K562 (cell line): Measurements from ENCODE around the gene ABCB7. TPM values are rescaled to one million over a fixed set of nuclear protein-coding genes. Genes with fewer than 3 reads are reported as not detected.

Experiments
- ATAC-seq: fragments of 200-7000 bp; cut with Tn5 transposase; 3 replicates; pipeline ENCODE4 v1.9.1; 2020; ENCODE audit warnings: moderate library complexity
- BruUV-seq: library from RNA; stranded (reverse); fragments of 400-500 nt; replicated peaks from 2 replicates; lab custom pipeline; 2021; lab: Mats Ljungman, UMichigan
- CTCF ChIA-PET: fragments of 300-600 bp; formaldehyde crosslinking; extraction: SDS; loops from one replicate; lab custom pipeline; 2021; ENCODE audit warnings: low intra/inter-chr PET ratio; lab: Yijun Ruan, JAX
- POLR2A ChIA-PET: fragments of 300-600, 350-650 bp; sonication (Branson Sonifier 250); formaldehyde crosslinking; extraction: SDS; loops from one replicate; lab custom pipeline; 2021; ENCODE audit warnings: antibody characterized with exemption, inconsistent platforms; lab: Yijun Ruan, JAX
- DNase-seq, 4 experiments: peaks; one replicate each; pipeline versions ENCODE4 v3.0.0 to v3.0.0-alpha.2; 2011 to 2018; ENCODE audit warnings: low spot score in 3 of 4, mixed read lengths in 3 of 4; ENCODE audit errors: extremely low read depth in 1 of 4
- FAIRE-seq: peaks from 2 replicates; lab custom pipeline; 2011; peaks lifted over from hg19 to GRCh38; lab: Jason Lieb, UNC
- H2AFZ ChIP-seq: 2 replicates; pipeline ENCODE4 v1.6.0; 2011; ENCODE audit warnings: low read depth, low read length, control low read depth, inconsistent platforms
- H3K27ac ChIP-seq: fragments of 200-600 bp; 3 replicates; pipeline ENCODE4 v1.8.0; 2011; ENCODE audit warnings: low read depth, mild to moderate bottlenecking, control low read depth, inconsistent platforms, low read length, moderate library complexity, mixed read lengths; ENCODE audit errors: extremely low read depth
- H3K27me3 ChIP-seq, 2 experiments: fragments of 300-600 bp in 1 of 2; 2 replicates in 1 of 2; 3 replicates in 1 of 2; pipeline versions ENCODE4 v1.6.0 to v1.8.0; 2011; ENCODE audit warnings: inconsistent platforms in 2 of 2, low read length in 2 of 2, mild to moderate bottlenecking in 1 of 2, mixed read lengths in 1 of 2, moderate library complexity in 1 of 2; ENCODE audit not compliant: control insufficient read depth in 2 of 2, insufficient read depth in 2 of 2
- H3K36me3 ChIP-seq: fragments of 300-600 bp; 3 replicates; pipeline ENCODE4 v1.8.0; 2011; ENCODE audit warnings: mild to moderate bottlenecking, low read length, inconsistent platforms; ENCODE audit not compliant: control insufficient read depth, insufficient read depth
- H3K4me1 ChIP-seq, 2 experiments: fragments of 200-600 bp in 1 of 2; replicated peaks in 1 of 2; 2 replicates in 1 of 2; 3 replicates in 1 of 2; pipeline versions ENCODE4 v1.5.1 to v1.8.0; 2011; ENCODE audit warnings: inconsistent platforms in 2 of 2, low read length in 2 of 2, mild to moderate bottlenecking in 1 of 2, mixed read lengths in 1 of 2, moderate library complexity in 1 of 2; ENCODE audit not compliant: control insufficient read depth in 2 of 2, insufficient read depth in 2 of 2
- H3K4me2 ChIP-seq: 2 replicates; pipeline ENCODE4 v1.6.1; 2011; ENCODE audit warnings: low read length, control low read depth, inconsistent platforms, mixed read lengths; ENCODE audit not compliant: insufficient read depth
- H3K4me3 ChIP-seq: fragments of 200-600 bp; sonication (generic), shearing (Covaris generic); 2 replicates; pipeline ENCODE4 v1.5.1; 2016; ENCODE audit warnings: control low read depth, inconsistent platforms
- H3K79me2 ChIP-seq: fragments of 200-600 bp; 3 replicates; pipeline ENCODE4 v1.8.0; 2011; ENCODE audit warnings: low read length, inconsistent platforms; ENCODE audit not compliant: control insufficient read depth, insufficient read depth
- H3K9ac ChIP-seq, 2 experiments: 2 replicates each; pipeline versions ENCODE4 v1.6.0 to v1.6.1; 2011; ENCODE audit warnings: low read depth in 2 of 2, low read length in 2 of 2, control low read depth in 1 of 2, inconsistent platforms in 1 of 2, mild to moderate bottlenecking in 1 of 2, mixed read lengths in 1 of 2; ENCODE audit not compliant: insufficient read depth in 1 of 2
- H3K9me1 ChIP-seq: one replicate; pipeline ENCODE4 v1.6.0; 2011; ENCODE audit warnings: inconsistent platforms, mild to moderate bottlenecking, low read length, moderate library complexity; ENCODE audit not compliant: control insufficient read depth, insufficient read depth
- H3K9me3 ChIP-seq: replicated peaks from 2 replicates; pipeline ENCODE4 v1.5.1; 2011; ENCODE audit warnings: low read depth, low read length, inconsistent platforms; ENCODE audit not compliant: control insufficient read depth, insufficient read depth
- H4K20me1 ChIP-seq: replicated peaks from 2 replicates; pipeline ENCODE4 v1.6.1; 2011; ENCODE audit warnings: low read length, inconsistent platforms, mixed read lengths; ENCODE audit not compliant: control insufficient read depth, insufficient read depth
- CEBPG ChIP-seq, 3 experiments: fragments of 200-800 bp in 1 of 3; sonication (Bioruptor generic) in 1 of 3; sonication (generic) in 1 of 3; formaldehyde crosslinking in 1 of 3; IDR thresholded peaks in 2 of 3; conservative IDR thresholded peaks in 1 of 3; 2 replicates each; pipeline versions ENCODE4 v1.6.1 to v1.8.0; 2016 to 2022; ENCODE audit warnings: missing compliant biosample characterization in 2 of 3, missing genetic modification characterization in 2 of 3, mild to moderate bottlenecking in 1 of 3, missing genetic modification reagents in 1 of 3
- ESRRA ChIP-seq: fragments of 450-650 bp; IDR thresholded peaks from 2 replicates; pipeline ENCODE4 v1.6.1; 2014; ENCODE audit warnings: low read depth, mild to moderate bottlenecking, moderate library complexity, borderline replicate concordance
- HDAC2 ChIP-seq: fragments of 450-650 bp; IDR thresholded peaks from 2 replicates; pipeline ENCODE4 v1.6.1; 2016; ENCODE audit warnings: mild to moderate bottlenecking
- RBFOX2 ChIP-seq: fragments of 200-400 bp; formaldehyde crosslinking; IDR thresholded peaks from 2 replicates; pipeline ENCODE4 v1.6.1; 2017; ENCODE audit warnings: low read depth, mild to moderate bottlenecking, low read length, moderate library complexity
- ZFP30 ChIP-seq: fragments of 250-450 bp; sonication (Bioruptor Pico); IDR thresholded peaks from 2 replicates; pipeline ENCODE4 v1.8.0; 2022; ENCODE audit warnings: moderate library complexity, mild to moderate bottlenecking, inconsistent platforms, borderline replicate concordance
- ZNF140 ChIP-seq: fragments of 250-450 bp; sonication (Bioruptor Pico); IDR thresholded peaks from 2 replicates; pipeline ENCODE4 v1.8.0; 2021; ENCODE audit warnings: moderate library complexity, mild to moderate bottlenecking, inconsistent platforms
- ZNF212 ChIP-seq: fragments of 450-650 bp; formaldehyde crosslinking; IDR thresholded peaks from 2 replicates; pipeline ENCODE4 v1.4.0; 2020; ENCODE audit warnings: mild to moderate bottlenecking
- ZNF507 ChIP-seq: conservative IDR thresholded peaks from 2 replicates; pipeline ENCODE4 v1.6.1; 2017; ENCODE audit warnings: missing genetic modification characterization, missing compliant biosample characterization
- WGBS: fragments of 100-300 bp; shearing (Covaris generic); methylation state at CpG from one replicate; pipeline ENCODE4 v1.1.6; 2016; ENCODE audit warnings: low coverage, mixed read lengths; ENCODE audit not compliant: insufficient coverage; ENCODE audit errors: missing lambda C conversion rate; 5-methylcytosine and 5-hydroxymethylcytosine counted together
- in situ Hi-C: fragments of 300-500 bp; cut with MboI; formaldehyde crosslinking; loops from 4 replicates; pipeline ENCODE4 v1.15.0; 2018; ENCODE audit warnings: inconsistent platforms, mixed read lengths
- intact Hi-C: fragments of 100-400 bp; cut with micrococcal nuclease; formaldehyde crosslinking; loops from 2 replicates; pipeline ENCODE4 v1.14.2; 2022
- polyA plus RNA-seq, 8 experiments: library from polyadenylated mRNA; depleted of rRNA in 4 of 8; stranded (reverse) in 5 of 8; unstranded in 3 of 8; fragments of >200 nt; fragmentation: Nextera tagmentation in 2 of 8; fragmentation: Illumina TruSeq in 1 of 8; extraction: Ambion mirVana in 2 of 8; extraction: Trizol in 1 of 8; gene quantifications; 2 replicates each; pipeline versions ENCODE4 v1.2.1 to v1.2.3, GENCODE V29; 2011 to 2014; ENCODE audit warnings: inconsistent platforms in 1 of 8, missing spikeins in 1 of 8
- total RNA-seq, 7 experiments: library from RNA; depleted of rRNA in 6 of 7; stranded (reverse); fragments of >200 nt in 6 of 7; fragmentation: Illumina TruSeq in 2 of 7; extraction: Trizol in 2 of 7; gene quantifications; 2 replicates each; pipeline versions ENCODE4 v1.2.1 to v1.2.3, GENCODE V29; 2011 to 2021; ENCODE audit warnings: low replicate concordance in 1 of 7
- TF ChIP-seq, protein P1 (sequence below): fragments of 250-450 bp; sonication (Bioruptor Pico); IDR thresholded peaks from 2 replicates; pipeline ENCODE4 v1.4.0; 2020
- TF ChIP-seq, protein P2 (sequence below): fragments of 250-450 bp; sonication (Bioruptor Pico); IDR thresholded peaks from 2 replicates; pipeline ENCODE4 v1.8.0; 2021; ENCODE audit warnings: borderline replicate concordance, mild to moderate bottlenecking, moderate library complexity; ENCODE audit not compliant: poor library complexity, severe bottlenecking

Gene ABCB7
- total and polyA plus RNA-seq, 9 of the 15 experiments (the other 6 are each of a cell fraction or from before 2014, with no cell fraction given), result 18.3 to 46.2 (median 24.2) TPM

DNA sequence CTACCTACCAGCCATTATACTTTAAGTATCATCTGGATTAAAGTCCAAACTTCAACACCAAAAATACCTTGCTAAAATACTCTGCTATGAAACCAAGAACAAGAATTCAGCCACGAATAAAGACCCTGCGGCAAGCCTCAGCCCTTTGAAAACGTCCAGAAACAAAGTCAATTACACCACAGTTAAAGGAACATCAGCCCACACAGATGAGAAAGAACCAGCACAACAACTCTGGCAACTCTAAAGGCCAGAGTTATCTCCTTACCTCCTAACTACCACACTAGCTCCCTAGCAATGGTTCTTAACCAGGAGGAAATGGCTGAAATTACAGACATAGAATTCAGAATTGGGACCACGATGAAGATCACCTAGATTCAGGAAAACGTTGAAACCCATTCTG, 23.4 kb downstream of the ABCB7 start (continued):
- TF ChIP-seq CEBPG (CRISPR knock-in tag; IDR thresholded peaks at IDR 0.05) (no peak), CEBPG (tag; conservative IDR thresholded peaks at IDR 0.05 in 1 of 2, IDR thresholded peaks at IDR 0.05 in 1 of 2) (no peak), ZNF507 (no peak), ZNF140 (no peak), ESRRA (no peak), RBFOX2 (no peak), HDAC2 (no peak)
- TF ChIP-seq, protein P1, sequence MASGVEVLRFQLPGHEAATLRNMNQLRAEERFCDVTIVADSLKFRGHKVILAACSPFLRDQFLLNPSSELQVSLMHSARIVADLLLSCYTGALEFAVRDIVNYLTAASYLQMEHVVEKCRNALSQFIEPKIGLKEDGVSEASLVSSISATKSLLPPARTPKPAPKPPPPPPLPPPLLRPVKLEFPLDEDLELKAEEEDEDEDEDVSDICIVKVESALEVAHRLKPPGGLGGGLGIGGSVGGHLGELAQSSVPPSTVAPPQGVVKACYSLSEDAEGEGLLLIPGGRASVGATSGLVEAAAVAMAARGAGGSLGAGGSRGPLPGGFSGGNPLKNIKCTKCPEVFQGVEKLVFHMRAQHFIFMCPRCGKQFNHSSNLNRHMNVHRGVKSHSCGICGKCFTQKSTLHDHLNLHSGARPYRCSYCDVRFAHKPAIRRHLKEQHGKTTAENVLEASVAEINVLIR (CRISPR knock-in tag), result no peak

DNA sequence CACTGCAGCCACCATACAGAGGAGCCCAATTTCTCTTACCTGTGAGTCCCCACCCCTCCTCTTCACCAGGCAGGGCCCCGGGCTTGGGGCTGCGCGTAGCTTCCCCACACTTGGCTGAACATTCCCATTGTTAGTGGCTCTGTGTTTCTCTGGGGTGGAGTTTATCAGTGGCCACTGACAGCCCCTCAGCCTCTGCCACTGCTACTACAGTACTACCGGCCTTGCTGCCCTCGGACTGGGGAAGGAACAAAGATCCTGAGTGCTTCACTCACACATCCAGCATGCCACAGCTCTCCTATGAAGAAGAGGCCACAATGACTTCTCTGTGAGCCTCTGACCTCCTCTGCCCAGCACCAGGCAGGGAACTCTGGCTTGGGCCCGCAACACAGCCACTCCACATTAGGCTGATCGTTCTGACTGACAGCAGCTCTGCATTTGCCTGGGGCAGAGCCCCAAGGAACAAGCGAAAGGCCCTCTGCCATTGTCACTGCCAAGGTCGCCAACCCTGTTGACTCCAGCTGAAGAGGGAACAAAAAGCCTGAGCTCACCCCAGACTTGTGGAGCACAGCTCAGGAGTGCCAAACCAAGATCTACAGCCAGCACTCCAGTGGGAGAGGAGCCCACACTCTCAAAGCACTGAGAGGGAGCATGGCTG, 24.0 kb downstream of the ABCB7 start:
- no peak for ATAC-seq
- Histone ChIP-seq H3K4me1 (no peaks in the 10 kb centered on the region), H3K27me3 (no peaks in the 10 kb centered on the region), H3K79me2 (peaks cover 37% of the 10 kb centered on the region), H3K4me2 (no peak overlapping the region), H3K9ac (no peak overlapping the region), H3K4me3 (no peak overlapping the region), H2AFZ (no peak overlapping the region), H4K20me1 (no peaks in the 10 kb centered on the region), H3K9me3 (no peaks in the 10 kb centered on the region), H3K27ac (no peak overlapping the region), H3K36me3 (no peaks in the 10 kb centered on the region; the same call in 2 of the 3 replicates), H3K9me1 (no peaks in the 10 kb centered on the region)
- FAIRE-seq, result no peak
- 49% methylated on average over 5 of the region's 9 CpGs for WGBS
- no peak for DNase-seq
- POLR2A ChIA-PET, result interaction anchor here (0.6 to 0.7 kb wide), 2 partner anchors 215 to 1016 kb away, joined by 3 read pairs; no protein-coding TSS in a partner anchor
- TF ChIP-seq ZFP30 (CRISPR knock-in tag) (no peak), ZNF212 (CRISPR knock-in tag) (no peak)
- TF ChIP-seq, protein P2, sequence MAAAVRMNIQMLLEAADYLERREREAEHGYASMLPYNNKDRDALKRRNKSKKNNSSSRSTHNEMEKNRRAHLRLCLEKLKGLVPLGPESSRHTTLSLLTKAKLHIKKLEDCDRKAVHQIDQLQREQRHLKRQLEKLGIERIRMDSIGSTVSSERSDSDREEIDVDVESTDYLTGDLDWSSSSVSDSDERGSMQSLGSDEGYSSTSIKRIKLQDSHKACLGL (CRISPR knock-in tag), result no peak
- in situ Hi-C loops, result no loop called here
- CTCF ChIA-PET, result no interaction called here
- BruUV-seq, result no TSS peak
- intact Hi-C loops, result no loop called here
